Stimulated activated CD4-positive, alpha-beta T cell treated with anti-CD3 and anti-CD28 coated beads, Interleukin-1b, Interleukin-23, amount 100 ng/mL, for 48 hours (primary cell): ENCODE measurements around the gene UPK1A.
"Not testable (repeated sequence)": the region's sequence is repeated elsewhere in the genome, so short reads cannot be mapped to it uniquely, and the experiment has no call there.

Experiments
- DNase-seq: peaks from one replicate; pipeline ENCODE4 v3.0.0-alpha.2; 2020

Gene UPK1A

DNA sequence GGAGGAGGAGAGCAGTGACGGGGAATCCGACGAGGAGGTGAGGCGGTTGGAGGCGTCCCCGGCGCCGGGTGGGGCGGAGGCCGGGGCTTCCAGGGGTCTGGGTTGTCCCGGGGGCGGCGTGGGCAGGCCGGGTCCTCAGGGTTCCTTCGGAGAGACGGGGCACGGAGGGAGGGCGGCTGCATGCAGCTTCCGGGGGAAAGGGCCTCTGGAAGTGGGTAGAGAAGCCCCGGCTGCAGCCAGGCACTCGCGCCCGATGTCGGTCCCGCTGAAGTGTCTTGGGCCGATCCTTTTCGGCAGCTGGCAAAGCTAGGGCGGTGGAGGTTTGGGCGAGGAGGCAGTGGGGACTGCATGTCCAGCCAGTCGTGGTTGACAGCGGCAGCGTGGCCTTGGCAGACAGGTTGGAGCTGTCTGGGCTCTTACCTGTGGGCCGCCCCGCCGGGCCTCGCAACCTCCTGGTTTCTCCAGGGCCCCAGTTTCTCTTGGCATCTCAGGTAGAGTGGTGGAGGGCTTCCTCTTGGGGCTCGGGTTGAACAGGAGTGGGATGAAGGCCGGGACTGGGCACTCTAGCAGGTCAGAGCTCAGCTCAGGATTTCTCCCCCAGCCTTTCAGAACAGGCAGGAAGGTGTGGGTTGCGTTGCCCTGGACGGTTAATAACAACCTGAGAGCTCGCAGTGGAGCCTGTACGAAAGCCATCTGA lies 52.2 kb downstream of the UPK1A start:
- DNase-seq: peak; percentile 72

DNA sequence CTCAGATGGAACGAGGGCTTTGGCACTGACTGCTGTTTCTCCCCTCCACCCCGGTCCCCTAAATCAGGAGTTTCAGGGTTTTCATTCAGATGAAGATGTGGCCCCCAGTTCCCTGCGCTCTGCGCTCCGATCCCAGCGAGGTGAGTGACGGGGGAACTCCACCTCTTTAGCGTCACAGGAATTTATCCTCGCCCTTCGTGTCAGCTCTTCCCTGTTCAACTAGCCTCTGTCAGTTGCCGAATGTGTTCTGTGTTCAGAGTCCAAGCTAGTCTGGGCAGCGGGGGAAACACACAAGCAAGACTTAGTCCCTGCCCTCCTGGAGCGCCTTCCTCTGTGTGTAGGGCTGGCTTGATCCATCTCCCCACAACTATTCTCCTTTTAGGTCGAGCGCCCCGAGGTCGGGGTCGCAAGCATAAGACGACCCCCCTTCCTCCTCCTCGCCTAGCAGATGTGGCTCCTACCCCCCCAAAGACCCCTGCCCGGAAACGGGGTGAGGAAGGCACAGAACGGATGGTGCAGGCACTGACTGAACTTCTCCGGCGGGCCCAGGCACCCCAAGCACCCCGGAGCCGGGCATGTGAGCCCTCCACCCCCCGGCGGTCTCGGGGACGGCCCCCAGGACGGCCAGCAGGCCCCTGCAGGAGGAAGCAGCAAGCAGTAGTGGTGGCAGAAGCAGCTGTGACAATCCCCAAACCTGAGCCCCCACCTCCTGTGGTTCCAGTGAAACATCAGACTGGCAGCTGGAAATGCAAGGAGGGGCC lies 53.3 kb downstream of the UPK1A start:
- no peak for DNase-seq

DNA sequence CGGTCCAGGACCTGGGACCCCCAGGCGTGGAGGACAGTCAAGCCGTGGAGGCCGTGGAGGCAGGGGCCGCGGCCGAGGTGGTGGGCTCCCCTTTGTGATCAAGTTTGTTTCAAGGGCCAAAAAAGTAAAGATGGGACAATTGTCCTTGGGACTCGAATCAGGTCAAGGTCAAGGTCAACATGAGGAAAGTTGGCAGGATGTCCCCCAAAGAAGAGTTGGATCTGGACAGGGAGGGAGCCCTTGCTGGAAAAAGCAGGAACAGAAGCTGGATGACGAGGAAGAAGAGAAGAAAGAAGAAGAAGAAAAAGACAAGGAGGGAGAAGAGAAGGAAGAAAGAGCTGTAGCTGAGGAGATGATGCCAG lies 53.8 kb downstream of the UPK1A start:
- DNase-seq: no peak

DNA sequence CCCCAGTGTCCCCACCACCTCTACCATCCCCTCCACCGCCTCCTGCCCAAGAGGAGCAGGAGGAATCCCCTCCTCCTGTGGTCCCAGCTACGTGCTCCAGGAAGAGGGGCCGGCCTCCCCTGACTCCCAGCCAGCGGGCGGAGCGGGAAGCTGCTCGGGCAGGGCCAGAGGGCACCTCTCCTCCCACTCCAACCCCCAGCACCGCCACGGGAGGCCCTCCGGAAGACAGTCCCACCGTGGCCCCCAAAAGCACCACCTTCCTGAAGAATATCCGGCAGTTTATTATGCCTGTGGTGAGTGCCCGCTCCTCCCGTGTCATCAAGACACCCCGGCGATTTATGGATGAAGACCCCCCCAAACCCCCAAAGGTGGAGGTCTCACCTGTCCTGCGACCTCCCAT lies 54.3 kb downstream of the UPK1A start:
- DNase-seq: no peak

DNA sequence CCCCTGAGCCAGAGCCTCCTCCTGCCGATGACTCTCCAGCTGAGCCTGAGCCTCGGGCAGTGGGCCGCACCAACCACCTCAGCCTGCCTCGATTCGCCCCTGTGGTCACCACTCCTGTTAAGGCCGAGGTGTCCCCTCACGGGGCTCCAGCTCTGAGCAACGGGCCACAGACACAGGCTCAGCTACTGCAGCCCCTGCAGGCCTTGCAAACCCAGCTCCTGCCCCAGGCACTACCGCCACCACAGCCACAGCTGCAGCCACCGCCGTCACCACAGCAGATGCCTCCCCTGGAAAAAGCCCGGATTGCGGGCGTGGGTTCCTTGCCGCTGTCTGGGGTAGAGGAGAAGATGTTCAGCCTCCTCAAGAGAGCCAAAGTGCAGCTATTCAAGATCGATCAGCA lies 55.1 kb downstream of the UPK1A start:
- DNase-seq: no peak

DNA sequence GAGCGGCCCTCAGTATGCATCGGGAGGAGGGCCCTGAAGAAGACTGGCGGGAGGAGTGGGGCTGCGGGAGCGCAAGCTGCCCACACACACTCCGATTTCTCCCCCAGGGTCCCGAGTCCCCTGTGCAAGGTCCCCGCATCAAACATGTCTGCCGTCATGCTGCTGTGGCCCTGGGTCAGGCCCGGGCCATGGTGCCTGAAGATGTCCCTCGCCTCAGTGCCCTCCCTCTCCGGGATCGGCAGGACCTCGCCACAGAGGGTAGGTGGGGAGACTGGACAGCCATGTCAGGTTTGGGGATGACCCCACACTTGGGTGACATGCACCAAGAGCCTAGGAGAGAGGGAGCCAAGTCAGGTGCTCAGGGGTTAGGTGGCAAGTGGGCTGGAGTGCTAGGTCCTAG lies 56.1 kb downstream of the UPK1A start:
- DNase-seq: no peak

DNA sequence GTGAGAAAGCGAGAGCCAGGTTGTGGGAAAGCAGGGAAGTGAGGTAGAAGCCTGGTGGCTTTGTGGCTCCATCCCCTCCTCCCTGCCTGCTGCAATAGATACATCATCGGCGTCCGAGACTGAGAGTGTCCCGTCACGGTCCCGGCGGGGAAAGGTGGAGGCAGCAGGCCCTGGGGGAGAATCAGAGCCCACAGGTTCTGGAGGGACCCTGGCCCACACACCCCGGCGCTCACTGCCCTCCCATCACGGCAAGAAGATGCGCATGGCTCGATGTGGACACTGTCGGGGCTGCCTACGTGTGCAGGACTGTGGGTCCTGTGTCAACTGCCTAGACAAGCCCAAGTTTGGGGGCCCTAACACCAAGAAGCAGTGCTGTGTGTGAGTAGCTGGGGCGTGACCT lies 56.6 kb downstream of the UPK1A start:
- DNase-seq: no peak

DNA sequence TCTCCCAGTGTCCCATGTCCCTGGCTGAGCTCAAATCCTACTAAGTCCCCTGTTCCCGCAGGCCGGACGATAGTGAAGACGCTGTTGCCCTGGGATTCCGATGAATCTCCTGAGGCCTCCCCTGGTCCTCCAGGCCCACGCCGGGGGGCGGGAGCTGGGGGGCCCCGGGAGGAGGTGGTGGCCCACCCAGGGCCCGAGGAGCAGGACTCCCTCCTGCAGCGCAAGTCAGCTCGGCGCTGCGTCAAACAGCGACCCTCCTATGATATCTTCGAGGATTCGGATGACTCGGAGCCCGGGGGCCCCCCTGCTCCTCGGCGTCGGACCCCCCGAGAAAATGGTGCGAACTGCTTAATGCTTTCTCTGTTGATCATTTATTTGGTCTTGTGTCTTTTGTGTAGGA lies 57.4 kb downstream of the UPK1A start:
- no peak for DNase-seq

DNA sequence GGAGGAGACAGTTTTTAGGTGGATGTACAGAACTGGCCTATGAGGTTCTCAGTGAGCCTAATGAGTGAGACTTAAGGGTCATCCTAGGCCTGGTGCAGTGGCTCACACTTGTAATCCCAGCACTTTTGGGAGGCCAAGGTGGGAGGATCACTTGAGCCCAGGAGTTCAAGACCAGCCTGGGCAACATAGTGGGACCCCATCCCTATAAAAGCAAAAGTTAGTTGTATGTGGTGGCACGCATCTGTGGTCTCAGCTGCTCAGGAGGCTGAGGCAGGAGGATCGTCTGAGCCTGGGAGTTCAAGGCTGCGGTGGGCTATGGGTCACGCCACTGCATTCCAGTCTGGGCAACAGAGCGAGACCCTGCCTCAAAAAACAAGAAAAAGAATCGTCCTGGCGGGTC lies 57.8 kb downstream of the UPK1A start:
- not testable (repeated sequence) for DNase-seq

DNA sequence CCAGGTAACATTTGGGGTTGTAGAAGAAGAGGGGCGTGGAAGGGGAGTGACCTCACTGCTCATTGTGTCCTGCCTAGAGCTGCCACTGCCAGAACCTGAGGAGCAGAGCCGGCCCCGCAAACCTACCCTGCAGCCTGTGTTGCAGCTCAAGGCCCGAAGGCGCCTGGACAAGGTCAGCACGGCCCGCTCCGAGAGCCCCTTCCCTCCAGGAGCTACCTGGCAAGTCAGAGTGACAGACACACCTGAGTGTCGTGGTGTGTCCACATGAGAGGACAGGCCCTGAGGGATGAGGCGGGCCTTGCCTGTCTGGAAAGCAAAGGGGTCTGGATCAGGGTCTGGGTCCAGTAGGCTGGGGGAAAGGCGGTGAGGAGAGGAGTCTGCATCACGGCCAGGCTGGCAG lies 58.2 kb downstream of the UPK1A start:
- no peak for DNase-seq

DNA sequence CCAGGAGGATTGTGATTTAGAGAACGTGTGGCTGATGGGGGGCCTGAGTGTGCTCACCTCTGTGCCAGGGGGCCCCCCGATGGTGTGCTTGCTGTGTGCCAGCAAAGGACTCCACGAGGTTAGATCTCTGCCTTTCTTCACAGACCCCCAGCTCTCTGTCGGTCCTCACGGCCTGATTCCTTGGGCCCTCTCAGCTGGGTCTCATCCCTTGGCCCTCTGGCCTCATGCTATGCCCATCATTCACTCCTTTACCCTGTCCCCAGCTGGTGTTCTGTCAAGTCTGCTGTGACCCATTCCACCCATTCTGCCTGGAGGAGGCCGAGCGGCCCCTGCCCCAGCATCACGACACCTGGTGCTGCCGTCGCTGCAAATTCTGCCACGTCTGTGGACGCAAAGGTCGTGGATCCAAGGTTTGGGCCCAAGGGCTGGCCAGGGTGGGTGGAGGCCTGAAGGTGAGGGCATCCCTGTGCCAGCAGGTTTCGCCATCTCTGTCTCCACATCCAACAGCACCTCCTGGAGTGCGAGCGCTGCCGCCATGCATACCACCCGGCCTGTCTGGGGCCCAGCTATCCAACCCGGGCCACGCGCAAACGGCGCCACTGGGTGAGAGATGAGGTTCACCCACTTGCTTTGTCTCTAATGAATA lies 59.0 kb downstream of the UPK1A start:
- no peak for DNase-seq

DNA sequence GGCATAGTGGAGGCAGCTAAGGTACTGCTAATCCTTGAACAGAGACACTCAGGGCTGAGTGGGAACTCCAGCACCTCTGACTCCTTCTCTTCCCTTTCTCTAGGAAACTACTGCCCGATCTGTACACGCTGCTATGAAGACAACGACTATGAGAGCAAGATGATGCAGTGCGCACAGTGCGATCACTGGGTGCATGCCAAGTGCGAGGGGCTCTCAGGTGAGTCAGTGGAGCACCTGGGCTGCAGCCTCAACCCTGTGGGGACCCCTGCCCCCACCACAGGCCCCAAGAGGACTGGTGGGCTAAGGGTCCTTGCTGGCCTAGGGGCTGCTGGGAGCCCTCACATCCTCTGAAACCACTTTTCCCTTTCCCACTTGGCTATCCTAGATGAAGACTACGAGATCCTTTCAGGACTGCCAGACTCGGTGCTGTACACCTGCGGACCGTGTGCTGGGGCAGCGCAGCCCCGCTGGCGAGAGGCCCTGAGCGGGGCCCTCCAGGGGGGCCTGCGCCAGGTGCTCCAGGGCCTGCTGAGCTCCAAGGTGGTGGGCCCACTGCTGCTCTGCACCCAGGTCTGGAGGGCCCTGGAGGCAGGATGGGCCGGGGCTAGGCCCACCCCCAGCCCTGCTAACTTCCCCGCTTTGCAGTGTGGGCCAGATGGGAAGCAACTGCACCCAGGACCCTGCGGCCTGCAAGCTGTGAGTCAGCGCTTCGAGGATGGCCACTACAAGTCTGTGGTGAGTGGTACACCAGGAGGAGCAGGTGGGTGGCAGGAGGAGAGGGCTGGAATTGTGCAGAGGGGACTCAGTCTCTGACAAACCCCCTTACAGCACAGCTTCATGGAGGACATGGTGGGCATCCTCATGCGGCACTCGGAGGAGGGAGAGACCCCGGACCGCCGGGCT lies 61.0 kb downstream of the UPK1A start:
- DNase-seq: no peak
